Mammary epithelial cell (primary cell): ENCODE results near the gene LAMA1.

Source experiments
- CTCF ChIP-seq, 2 donors: IDR thresholded peaks in 1 of 2; conservative IDR thresholded peaks in 1 of 2; 2 replicates each; pipeline ENCODE4 v1.5.1; 2011 to 2012; ENCODE audit warnings: inconsistent platforms in 2 of 2, low read length in 2 of 2, mild to moderate bottlenecking in 2 of 2, control low read depth in 1 of 2, low read depth in 1 of 2; ENCODE audit not compliant: insufficient read depth in 1 of 2; ENCODE audit errors: extremely low read depth in 1 of 2
- EZH2 ChIP-seq: IDR thresholded peaks from 2 replicates; pipeline ENCODE4 v1.6.1; 2012; ENCODE audit warnings: low read length, inconsistent platforms, borderline replicate concordance

GRCh38 chr18:7122376-7122775, 4.8 kb upstream of the LAMA1 start:
- TF ChIP-seq CTCF (conservative IDR thresholded peaks at IDR 0.05 in 1 of 2, IDR thresholded peaks at IDR 0.05 in 1 of 2; ENCODE audit: extremely low read depth in 1 of 2, insufficient read depth in 1 of 2, low read depth in 1 of 2, low read length in 2 of 2) (no peak), EZH2 (no peak)
